PFSK-1 (cell line): ENCODE measurements around the gene HSPH1.

Experiments used
- FOXP2 ChIP-seq: optimal IDR thresholded peaks from 2 replicates; pipeline ENCODE3; 2011; ENCODE audit warnings: borderline replicate concordance, control low read depth, inconsistent platforms; ENCODE audit not compliant: insufficient read depth; ENCODE audit errors: extremely low read length, extremely low read depth
- POLR2AphosphoS5 ChIP-seq: IDR thresholded peaks from 2 replicates; pipeline ENCODE4 v1.6.1; 2012; ENCODE audit warnings: low read depth, mild to moderate bottlenecking, control low read depth, low read length, moderate library complexity
- SIN3A ChIP-seq: IDR thresholded peaks from 2 replicates; pipeline ENCODE4 v1.6.1; 2012; ENCODE audit warnings: mild to moderate bottlenecking, low read length, moderate library complexity, borderline replicate concordance; ENCODE audit not compliant: insufficient read depth
- TAF1 ChIP-seq: IDR thresholded peaks from 2 replicates; pipeline ENCODE4 v1.6.1; 2012; ENCODE audit warnings: low read length, control low read depth, borderline replicate concordance; ENCODE audit not compliant: insufficient read depth
- TF ChIP-seq, protein P1 (sequence below), 2 experiments: IDR thresholded peaks; 2 replicates each; pipeline versions ENCODE4 v1.6.1 to v1.8.0; 2011 to 2012; ENCODE audit warnings: low read depth in 2 of 2, low read length in 2 of 2, control low read depth in 1 of 2, inconsistent platforms in 1 of 2, mild to moderate bottlenecking in 1 of 2, moderate library complexity in 1 of 2; ENCODE audit not compliant: insufficient read depth in 1 of 2

DNA sequence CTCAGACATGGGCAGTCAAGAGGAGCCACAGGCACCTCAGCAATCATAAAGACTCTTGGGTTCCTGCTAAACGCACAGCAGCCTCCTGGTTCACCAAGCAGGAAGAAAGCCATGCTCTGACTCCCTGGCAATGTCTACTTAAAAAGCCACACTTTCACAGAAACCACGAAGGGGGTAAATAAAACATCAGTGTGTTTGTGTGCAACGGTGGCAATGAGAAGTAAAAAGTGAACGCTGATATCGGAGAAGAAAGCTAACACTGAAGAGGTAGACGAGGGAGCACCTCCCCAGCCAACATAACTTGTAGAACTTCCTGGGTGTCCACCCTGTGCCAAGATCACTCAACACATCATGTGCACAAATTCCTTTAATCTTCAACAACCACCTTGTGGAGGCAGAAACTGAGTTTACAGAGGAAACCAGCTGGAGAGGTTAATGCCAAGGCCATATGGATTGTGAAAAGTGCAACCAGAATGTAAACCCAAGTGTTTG is 30.2 kb downstream of the HSPH1 start:
- no peak for TF ChIP-seq TAF1
- TF ChIP-seq, protein P1, sequence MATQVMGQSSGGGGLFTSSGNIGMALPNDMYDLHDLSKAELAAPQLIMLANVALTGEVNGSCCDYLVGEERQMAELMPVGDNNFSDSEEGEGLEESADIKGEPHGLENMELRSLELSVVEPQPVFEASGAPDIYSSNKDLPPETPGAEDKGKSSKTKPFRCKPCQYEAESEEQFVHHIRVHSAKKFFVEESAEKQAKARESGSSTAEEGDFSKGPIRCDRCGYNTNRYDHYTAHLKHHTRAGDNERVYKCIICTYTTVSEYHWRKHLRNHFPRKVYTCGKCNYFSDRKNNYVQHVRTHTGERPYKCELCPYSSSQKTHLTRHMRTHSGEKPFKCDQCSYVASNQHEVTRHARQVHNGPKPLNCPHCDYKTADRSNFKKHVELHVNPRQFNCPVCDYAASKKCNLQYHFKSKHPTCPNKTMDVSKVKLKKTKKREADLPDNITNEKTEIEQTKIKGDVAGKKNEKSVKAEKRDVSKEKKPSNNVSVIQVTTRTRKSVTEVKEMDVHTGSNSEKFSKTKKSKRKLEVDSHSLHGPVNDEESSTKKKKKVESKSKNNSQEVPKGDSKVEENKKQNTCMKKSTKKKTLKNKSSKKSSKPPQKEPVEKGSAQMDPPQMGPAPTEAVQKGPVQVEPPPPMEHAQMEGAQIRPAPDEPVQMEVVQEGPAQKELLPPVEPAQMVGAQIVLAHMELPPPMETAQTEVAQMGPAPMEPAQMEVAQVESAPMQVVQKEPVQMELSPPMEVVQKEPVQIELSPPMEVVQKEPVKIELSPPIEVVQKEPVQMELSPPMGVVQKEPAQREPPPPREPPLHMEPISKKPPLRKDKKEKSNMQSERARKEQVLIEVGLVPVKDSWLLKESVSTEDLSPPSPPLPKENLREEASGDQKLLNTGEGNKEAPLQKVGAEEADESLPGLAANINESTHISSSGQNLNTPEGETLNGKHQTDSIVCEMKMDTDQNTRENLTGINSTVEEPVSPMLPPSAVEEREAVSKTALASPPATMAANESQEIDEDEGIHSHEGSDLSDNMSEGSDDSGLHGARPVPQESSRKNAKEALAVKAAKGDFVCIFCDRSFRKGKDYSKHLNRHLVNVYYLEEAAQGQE (IDR thresholded peaks at IDR 0.05; ENCODE audit: insufficient read depth in 1 of 2, low read depth in 2 of 2, low read length in 2 of 2), result no peak
- no peak for TF ChIP-seq FOXP2
- no peak for TF ChIP-seq SIN3A
- no peak for TF ChIP-seq POLR2AphosphoS5
